ENCODE data around the gene KCNMA1. TPM values are rescaled to one million over a fixed set of nuclear protein-coding genes. Genes with fewer than 3 reads are reported as not detected.

Gene KCNMA1
- polyA plus RNA-seq, 1 donor from 2014 or later, result 60.8 TPM

DNA sequence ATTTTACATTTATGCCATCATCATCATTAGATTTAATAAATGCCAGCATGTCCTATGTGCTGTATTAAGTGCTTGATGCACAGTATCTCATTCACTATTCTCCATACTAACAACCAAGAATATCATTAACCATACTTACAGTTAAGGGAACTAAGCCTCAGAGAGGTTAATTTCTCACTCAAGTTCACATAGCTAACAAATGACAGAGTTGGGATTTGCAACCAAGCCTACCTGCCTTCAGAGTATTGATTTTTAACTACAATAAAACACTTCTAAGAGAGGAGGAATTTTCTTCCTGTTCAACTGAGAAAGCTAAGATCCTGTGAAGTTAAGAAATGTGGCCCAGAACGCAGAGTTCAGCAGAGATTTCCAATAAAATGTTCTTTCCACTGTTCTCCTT lies 403.0 kb downstream of the KCNMA1 start:
- no peaks in the 10 kb centered on the region for H3K9me2 ChIP-seq (ENCODE audit: insufficient read depth, low read length)
- H3K27ac ChIP-seq (ENCODE audit: low read length), result no peak overlapping the region
- H4K20me1 ChIP-seq (ENCODE audit: insufficient read depth), result no peaks in the 10 kb centered on the region
- no peaks in the 10 kb centered on the region for H3K36me3 ChIP-seq (ENCODE audit: insufficient read depth, low read length)
- no peak overlapping the region for H3K4me2 ChIP-seq (ENCODE audit: low read length)
- no peak overlapping the region for H2AFZ ChIP-seq (ENCODE audit: low read depth, low read length)
- H3K79me2 ChIP-seq (replicated peaks; ENCODE audit: insufficient read depth, low read length), result no peaks in the 10 kb centered on the region
- no peak overlapping the region for H3K9ac ChIP-seq (ENCODE audit: low read length)
- no peaks in the 10 kb centered on the region for H3K27me3 ChIP-seq (ENCODE audit: insufficient read depth, low read depth, low read length)
- TF ChIP-seq RAD21 (conservative IDR thresholded peaks at IDR 0.05), result no peak
- no peaks in the 10 kb centered on the region for H3K9me3 ChIP-seq (ENCODE audit: low read length)
- no peak overlapping the region for H3K4me3 ChIP-seq (ENCODE audit: low read length)
- H3F3A ChIP-seq (ENCODE audit: insufficient read depth, low read length, poor library complexity, severe bottlenecking), result no peaks in the 10 kb centered on the region

DNA sequence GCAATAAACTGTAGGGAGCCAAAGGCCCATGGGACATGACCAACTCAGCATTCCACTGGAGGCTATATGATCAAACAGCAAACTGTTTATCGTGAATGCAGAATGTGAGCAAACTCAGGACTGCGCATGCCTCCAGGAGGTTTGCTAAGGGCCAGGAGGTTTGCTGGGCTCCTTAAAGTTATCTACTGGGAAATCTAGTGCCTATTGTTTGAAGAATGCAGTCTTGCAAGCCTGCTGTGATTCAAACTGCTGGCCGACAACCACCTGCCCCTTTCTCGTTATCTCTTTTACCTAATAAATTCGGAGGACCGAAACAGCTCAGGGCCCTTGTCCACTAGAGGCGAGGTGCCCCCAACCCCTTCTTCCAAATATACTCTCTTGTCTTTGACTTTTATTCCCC lies 404.1 kb downstream of the KCNMA1 start:
- no peak overlapping the region for H2AFZ ChIP-seq (ENCODE audit: low read depth, low read length)
- H3K4me3 ChIP-seq (ENCODE audit: low read length), result no peak overlapping the region
- no peaks in the 10 kb centered on the region for H4K20me1 ChIP-seq (ENCODE audit: insufficient read depth)
- no peak overlapping the region for H3K4me2 ChIP-seq (ENCODE audit: low read length)
- no peaks in the 10 kb centered on the region for H3K36me3 ChIP-seq (ENCODE audit: insufficient read depth, low read length)
- TF ChIP-seq, protein P1, sequence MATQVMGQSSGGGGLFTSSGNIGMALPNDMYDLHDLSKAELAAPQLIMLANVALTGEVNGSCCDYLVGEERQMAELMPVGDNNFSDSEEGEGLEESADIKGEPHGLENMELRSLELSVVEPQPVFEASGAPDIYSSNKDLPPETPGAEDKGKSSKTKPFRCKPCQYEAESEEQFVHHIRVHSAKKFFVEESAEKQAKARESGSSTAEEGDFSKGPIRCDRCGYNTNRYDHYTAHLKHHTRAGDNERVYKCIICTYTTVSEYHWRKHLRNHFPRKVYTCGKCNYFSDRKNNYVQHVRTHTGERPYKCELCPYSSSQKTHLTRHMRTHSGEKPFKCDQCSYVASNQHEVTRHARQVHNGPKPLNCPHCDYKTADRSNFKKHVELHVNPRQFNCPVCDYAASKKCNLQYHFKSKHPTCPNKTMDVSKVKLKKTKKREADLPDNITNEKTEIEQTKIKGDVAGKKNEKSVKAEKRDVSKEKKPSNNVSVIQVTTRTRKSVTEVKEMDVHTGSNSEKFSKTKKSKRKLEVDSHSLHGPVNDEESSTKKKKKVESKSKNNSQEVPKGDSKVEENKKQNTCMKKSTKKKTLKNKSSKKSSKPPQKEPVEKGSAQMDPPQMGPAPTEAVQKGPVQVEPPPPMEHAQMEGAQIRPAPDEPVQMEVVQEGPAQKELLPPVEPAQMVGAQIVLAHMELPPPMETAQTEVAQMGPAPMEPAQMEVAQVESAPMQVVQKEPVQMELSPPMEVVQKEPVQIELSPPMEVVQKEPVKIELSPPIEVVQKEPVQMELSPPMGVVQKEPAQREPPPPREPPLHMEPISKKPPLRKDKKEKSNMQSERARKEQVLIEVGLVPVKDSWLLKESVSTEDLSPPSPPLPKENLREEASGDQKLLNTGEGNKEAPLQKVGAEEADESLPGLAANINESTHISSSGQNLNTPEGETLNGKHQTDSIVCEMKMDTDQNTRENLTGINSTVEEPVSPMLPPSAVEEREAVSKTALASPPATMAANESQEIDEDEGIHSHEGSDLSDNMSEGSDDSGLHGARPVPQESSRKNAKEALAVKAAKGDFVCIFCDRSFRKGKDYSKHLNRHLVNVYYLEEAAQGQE (IDR thresholded peaks at IDR 0.05; ENCODE audit: borderline replicate concordance), result no peak
- no peak for TF ChIP-seq EP300 (conservative IDR thresholded peaks at IDR 0.05; ENCODE audit: poor library complexity, severe bottlenecking)
- TF ChIP-seq TAF1 (IDR thresholded peaks at IDR 0.05; ENCODE audit: low read depth), result no peak
- TF ChIP-seq POLR2AphosphoS5 (IDR thresholded peaks at IDR 0.05), result no peak
- TF ChIP-seq SMC3 (conservative IDR thresholded peaks at IDR 0.05; ENCODE audit: poor library complexity), result no peak
- TF ChIP-seq MXI1 (conservative IDR thresholded peaks at IDR 0.05; ENCODE audit: poor library complexity, severe bottlenecking), result no peak
- TF ChIP-seq RAD21 (conservative IDR thresholded peaks at IDR 0.05), result no peak
- TF ChIP-seq, protein P2, sequence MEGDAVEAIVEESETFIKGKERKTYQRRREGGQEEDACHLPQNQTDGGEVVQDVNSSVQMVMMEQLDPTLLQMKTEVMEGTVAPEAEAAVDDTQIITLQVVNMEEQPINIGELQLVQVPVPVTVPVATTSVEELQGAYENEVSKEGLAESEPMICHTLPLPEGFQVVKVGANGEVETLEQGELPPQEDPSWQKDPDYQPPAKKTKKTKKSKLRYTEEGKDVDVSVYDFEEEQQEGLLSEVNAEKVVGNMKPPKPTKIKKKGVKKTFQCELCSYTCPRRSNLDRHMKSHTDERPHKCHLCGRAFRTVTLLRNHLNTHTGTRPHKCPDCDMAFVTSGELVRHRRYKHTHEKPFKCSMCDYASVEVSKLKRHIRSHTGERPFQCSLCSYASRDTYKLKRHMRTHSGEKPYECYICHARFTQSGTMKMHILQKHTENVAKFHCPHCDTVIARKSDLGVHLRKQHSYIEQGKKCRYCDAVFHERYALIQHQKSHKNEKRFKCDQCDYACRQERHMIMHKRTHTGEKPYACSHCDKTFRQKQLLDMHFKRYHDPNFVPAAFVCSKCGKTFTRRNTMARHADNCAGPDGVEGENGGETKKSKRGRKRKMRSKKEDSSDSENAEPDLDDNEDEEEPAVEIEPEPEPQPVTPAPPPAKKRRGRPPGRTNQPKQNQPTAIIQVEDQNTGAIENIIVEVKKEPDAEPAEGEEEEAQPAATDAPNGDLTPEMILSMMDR (IDR thresholded peaks at IDR 0.05; ENCODE audit: poor library complexity, severe bottlenecking), result no peak
- no peak for TF ChIP-seq EZH2 (IDR thresholded peaks at IDR 0.05; ENCODE audit: borderline replicate concordance, insufficient read depth, low read length, poor library complexity, severe bottlenecking)
- H3K79me2 ChIP-seq (replicated peaks; ENCODE audit: insufficient read depth, low read length), result no peaks in the 10 kb centered on the region
- no peak overlapping the region for H3K27ac ChIP-seq (ENCODE audit: low read length)
- no peaks in the 10 kb centered on the region for H3K9me3 ChIP-seq (ENCODE audit: low read length)
- H3K9me2 ChIP-seq (ENCODE audit: insufficient read depth, low read length), result no peaks in the 10 kb centered on the region
- no peaks in the 10 kb centered on the region for H3F3A ChIP-seq (ENCODE audit: insufficient read depth, low read length, poor library complexity, severe bottlenecking)
- H3K27me3 ChIP-seq (ENCODE audit: insufficient read depth, low read depth, low read length), result no peaks in the 10 kb centered on the region
- no peak overlapping the region for H3K9ac ChIP-seq (ENCODE audit: low read length)

Measured in neural cell (in vitro differentiated cells).